ENCODE data around the gene EMX1.

EMX1 gene

DNA sequence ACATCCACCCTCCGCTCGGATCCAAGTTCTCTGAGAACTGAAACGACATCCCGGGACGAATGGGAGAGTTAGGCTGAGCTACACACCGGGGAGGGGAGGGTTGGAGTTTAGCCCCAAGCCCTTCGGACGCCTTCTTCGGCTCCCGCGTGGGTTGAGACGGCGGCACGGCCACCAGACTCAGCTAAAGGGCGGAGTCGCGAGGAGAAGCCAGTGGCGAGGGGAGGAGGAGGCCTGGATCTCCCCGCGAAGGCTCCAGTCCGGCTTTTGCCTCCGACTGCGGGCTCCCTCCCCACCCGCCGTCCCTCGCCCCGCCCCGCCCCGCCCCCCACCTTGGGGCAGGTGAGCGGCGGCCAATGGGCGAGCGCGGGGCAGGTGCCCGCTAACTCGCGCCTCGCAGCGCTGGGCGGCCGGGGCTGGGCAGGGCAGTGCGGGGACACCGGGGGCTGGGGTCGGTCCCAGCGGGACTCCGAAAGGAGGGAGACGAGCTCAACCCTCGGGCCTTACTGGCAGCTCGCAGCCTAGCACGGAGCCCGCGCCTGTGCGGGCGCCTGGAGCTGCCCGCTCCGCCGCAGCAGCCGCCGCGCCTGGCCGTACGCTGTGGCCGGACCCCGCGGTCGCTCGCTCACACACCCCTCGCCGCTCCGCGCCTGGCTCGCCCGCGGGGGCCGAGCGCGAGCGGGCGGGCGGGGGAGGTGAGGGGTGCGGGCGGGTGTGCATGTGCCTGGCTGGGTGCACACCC lies at the start of gene EMX1:
Gene EMX1 (plus strand): TSS at position 382 of the 739 bp plus-strand sequence. CDS start 334 bp downstream, at position 716.
- DNase-seq = peak; percentile 80

DNA sequence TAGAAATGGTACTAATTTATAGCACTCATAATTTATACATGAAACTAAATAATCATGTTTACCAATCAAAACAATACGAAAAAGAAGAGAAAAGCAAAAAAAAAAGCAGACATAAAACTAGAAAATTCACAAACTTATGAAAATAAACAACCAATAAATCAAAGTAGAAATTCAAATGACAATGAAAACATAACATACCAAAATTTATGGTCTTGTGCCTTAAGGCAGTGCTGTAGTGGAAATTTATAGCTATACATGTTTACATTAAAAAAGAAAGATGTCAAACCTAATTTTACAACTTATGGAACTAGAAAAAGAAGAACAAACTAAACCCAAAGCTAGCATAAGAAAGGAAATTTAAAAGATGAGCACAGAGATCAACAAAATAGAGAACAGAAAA lies 46.3 kb upstream of the EMX1 start:
- no peak for DNase-seq

GRCh38 chr2:72871880-72872279 lies 45.4 kb upstream of the EMX1 start:
- DNase-seq = no peak

DNA sequence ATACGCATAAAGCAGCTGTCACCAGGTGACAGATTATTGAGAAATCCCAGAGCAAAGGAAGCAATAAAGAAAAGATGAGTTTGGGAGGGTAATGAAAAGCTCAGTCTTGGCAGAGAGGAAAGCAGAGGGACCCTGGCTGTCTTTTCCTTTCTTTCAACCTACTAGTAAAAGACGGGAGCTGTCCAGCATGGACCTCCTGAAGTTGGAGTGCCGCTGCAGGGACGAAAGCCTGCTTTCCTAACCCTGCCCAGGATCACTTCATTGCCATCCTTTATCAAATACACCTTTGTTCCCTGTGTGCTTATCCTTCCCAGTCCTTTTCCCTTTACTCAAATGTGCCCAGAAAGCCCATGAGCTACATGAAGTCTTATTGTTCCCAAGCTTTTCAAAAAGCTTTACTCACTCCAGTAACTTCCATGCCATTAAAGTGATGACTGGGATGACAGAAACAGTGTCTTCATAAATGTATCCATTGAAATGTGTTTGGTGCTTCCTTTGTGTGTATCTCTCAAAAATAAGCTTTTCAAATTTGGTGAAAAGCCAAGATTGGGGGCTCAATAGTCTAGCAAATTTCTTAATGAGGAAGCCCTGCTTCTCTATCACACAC lies 33.9 kb upstream of the EMX1 start:
- no peak for DNase-seq

DNA sequence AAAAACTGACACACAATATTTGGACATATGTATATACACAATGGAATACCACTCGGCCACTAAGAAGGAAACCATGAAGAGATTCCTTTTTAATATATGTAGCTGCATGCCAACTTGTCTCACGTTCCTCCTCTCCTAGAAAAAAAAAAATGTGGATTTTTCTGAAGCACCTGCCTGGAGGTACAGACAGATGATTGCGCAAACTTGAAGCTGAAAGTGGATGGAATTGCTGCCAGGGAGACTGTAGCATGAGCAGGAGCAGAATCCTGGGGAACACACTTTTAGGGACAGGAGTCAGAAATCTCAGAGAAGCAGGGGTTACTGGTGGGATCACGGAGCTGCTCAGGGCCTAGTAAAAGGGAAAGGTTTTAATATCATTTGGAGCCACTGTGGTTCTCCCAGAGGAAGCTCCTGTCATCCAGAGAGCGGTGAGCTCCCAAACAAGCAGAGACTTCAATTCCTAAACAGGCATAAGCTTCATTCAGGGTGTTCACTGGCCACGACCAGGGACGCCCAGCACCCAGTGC lies 30.8 kb upstream of the EMX1 start:
- DNase-seq = no peak

GRCh38 chr2:72887032-72887739 lies 30.1 kb upstream of the EMX1 start, which contains the start of gene SPR:
TSS of gene SPR (plus strand) at chr2:72887408. CDS start at chr2:72887433, 25 bp downstream.
- peak; percentile 88 for DNase-seq

DNA sequence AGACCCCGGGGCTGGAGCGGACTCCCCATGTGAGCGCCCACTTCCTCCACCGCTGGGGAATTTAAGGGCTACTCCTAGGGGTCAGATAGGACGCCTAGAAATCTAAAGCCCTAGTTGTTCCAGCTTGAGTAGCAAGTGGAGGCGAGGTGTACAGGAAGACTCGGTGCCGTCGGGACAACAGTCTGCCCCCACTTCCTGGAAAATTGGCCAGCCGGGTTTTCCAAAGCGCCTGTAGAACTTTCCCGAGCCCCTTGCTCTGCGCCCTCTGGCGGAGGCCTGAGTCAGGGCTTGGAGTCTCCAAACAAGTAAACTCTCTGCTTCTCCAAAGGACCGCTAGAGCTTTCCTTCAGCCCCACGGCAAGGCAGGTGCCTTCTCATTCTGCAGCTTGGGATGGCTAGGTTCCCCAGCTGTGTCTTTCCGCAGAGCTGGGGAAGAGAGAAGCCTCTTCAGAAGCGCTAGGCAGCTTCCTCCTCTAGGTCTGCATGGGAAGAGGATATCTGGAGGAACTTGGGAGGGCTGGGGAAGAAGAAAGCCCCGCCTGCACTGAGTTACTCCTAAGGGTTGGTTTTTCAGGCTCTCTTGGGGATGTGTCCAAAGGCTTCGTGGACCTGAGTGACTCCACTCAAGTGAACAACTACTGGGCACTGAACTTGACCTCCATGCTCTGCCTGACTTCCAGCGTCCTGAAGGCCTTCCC lies 29.4 kb upstream of the EMX1 start:
- DNase-seq = peak; percentile 84

- DNase-seq = no peak
Measured at GRCh38 chr2:72888438-72889202, 28.7 kb upstream of the EMX1 start.

GRCh38 chr2:72889991-72890390 lies 27.3 kb upstream of the EMX1 start:
- no peak for DNase-seq

DNA sequence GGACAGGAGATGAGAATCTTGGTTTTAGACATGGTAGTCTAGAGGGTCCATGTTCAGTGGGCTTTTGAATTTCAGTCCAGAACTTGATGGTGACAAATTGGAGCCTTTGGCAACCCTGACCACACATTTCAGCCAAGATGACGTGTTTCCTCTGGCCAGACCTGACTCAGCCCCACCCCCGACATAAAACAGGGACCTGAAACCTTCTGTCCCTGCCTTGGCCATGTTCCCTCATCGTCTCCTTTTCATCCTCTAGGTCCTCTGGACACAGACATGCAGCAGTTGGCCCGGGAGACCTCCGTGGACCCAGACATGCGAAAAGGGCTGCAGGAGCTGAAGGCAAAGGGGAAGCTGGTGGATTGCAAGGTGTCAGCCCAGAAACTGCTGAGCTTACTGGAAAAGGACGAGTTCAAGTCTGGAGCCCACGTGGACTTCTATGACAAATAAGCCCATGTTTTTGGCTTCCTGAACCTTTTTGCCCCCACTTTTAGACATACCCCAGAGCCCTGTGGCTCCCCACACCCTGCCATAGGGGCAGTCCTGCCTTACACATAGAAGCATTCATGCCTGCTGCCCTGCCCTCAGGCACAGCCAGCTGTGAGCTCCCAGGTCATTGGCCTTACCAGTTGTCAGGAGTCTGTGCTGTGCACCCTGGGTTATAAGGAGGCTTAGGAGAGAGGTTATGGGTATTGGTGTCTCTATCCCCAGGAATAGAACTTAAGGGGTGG lies 26.1 kb upstream of the EMX1 start:
- DNase-seq = no peak

GRCh38 chr2:72892506-72893173 lies 24.7 kb upstream of the EMX1 start:
- peak; percentile 78 for DNase-seq

- no peak for DNase-seq
Measured at GRCh38 chr2:72893594-72894319, 23.6 kb upstream of the EMX1 start.

- no peak for DNase-seq
Measured at GRCh38 chr2:72894514-72894913, 22.8 kb upstream of the EMX1 start.

GRCh38 chr2:72895154-72895553 lies 22.2 kb upstream of the EMX1 start:
- no peak for DNase-seq

DNA sequence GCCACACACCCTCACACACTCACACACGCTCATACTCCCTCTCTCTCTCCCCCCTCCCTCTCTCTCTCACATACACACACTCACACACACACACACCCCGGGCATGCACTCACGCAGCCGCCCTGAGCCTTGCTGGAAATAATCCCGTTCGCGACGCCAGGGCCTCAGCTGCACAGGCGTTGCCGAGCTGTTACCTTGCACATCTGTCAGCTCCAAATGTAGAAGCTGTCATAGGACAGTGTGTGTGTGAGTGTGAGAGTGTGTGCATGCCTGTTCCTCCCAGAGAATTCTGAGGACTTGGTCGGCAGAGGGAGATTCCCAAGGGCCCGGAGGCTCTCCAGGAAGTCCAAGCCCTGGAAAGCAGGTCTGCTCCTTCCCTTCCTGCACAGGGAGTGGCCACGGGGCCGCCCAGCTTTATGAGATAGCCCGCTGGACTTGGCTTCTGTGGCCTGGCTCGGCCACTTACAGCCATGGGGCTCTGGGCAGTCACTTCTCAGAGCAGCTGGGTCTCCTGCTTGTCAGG lies 21.5 kb upstream of the EMX1 start:
- DNase-seq = no peak

GRCh38 chr2:72896446-72896845 lies 20.9 kb upstream of the EMX1 start:
- DNase-seq = no peak

DNA sequence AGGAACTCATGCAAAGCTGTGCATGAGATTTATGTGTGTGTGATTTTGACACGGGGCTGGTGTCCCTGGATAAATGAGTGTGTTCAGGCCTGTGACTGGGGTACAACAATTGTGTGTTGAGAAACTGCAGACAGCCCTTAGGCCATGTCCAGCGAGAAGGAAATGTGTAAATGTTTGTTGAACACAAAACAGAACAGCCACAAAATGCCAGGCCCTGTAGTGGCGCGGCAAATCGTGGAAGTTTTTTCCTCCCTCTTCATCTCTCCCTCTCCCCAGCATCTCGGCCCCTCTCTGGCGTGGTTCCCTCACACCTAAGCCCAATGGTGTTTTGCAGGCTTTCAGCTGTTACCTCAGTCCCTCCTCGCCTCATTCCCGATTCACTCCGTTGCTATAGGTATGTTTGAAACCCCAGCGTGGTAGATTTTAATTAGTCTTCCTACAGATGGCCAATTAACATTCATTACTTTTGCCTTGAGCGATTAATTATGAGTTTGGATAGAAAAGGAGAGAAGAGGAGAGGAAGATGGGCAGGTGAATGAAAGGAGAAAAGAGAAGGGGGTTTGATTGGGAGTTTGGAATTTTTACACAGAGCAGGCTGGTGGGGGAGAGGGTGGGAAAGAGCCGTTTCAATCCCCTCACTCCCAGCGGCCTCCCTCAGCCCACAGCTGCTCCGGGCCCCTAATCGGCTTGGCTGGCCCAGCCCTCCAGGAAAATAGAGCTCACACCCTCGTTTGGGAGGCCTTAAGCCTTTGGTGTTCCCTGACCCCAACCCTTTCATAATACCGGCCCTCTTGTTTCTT lies 19.3 kb upstream of the EMX1 start:
- no peak for DNase-seq

- DNase-seq = no peak
Measured at GRCh38 chr2:72898585-72898906, 18.8 kb upstream of the EMX1 start.

DNA sequence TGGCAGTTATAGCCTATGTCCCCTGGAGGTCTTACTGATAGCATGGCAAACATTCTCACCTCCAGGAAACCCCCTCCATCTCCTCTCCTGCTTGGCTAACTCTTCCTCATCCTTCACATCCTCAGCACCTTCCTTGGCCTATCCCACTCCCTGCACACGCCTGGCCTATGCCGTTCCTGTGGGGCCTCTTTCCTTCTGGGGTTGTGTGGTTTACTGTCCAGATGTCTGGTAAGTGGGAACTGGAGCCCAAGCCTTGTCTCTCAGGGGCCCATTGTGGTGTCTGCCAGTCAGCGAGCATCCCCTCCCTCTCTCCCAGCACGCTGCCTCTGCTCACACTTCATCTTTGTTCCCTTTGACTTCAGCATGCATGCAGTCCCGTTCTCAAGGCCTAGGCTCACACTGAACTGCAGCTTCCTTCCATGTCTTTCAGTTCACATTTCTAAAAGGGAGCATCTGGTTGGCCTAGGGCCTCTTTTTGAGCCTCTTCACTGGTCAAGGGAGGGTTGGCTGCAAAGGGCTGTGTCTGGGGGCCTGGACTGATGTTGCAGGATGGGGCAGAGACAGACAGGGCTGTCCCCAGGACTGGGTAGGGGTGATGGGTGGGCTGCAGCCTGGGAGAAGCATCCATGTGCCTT lies 17.0 kb upstream of the EMX1 start:
- DNase-seq = no peak

All from activated CD8-positive, alpha-beta memory T cell treated with anti-CD3 and anti-CD28 coated beads for 24 hours (primary cell).